ENCODE measurements around the gene SZRD1.

Gene SZRD1

GRCh38 chr1:16367258-16367967 is 371 bp downstream of the SZRD1 start:
- peak; percentile 72 to 84 (median 75) for DNase-seq (ENCODE audit: low read depth in 3 of 3)

- DNase-seq (ENCODE audit: low read depth in 3 of 3) = no peak
These were observed 1.2 kb downstream of the SZRD1 start for GRCh38 chr1:16367968-16368890.

GRCh38 chr1:16369821-16370220 is 2.8 kb downstream of the SZRD1 start:
- no peak for DNase-seq (ENCODE audit: low read depth in 3 of 3)

GRCh38 chr1:16371725-16372124 is 4.7 kb downstream of the SZRD1 start:
- DNase-seq (ENCODE audit: low read depth in 3 of 3) = no peak

- DNase-seq (ENCODE audit: low read depth in 3 of 3) = no peak
These were observed 5.7 kb downstream of the SZRD1 start for GRCh38 chr1:16372535-16373285.

GRCh38 chr1:16374266-16374665 is 7.2 kb downstream of the SZRD1 start:
- DNase-seq (ENCODE audit: low read depth in 3 of 3) = no peak

GRCh38 chr1:16375521-16376340 is 8.7 kb downstream of the SZRD1 start:
- no peak for DNase-seq (ENCODE audit: low read depth in 3 of 3)

- DNase-seq (ENCODE audit: low read depth in 3 of 3) = no peak
These were observed 9.9 kb downstream of the SZRD1 start for GRCh38 chr1:16376971-16377370.

- no peak for DNase-seq (ENCODE audit: low read depth in 3 of 3)
These were observed 11.4 kb downstream of the SZRD1 start for GRCh38 chr1:16378443-16378842.

GRCh38 chr1:16380868-16381267 is 13.8 kb downstream of the SZRD1 start:
- DNase-seq (ENCODE audit: low read depth in 3 of 3) = no peak

- no peak for DNase-seq (ENCODE audit: low read depth in 3 of 3)
These were observed 16.8 kb downstream of the SZRD1 start for GRCh38 chr1:16383888-16384287.

GRCh38 chr1:16385659-16386453 is 18.8 kb downstream of the SZRD1 start:
- DNase-seq (ENCODE audit: low read depth in 3 of 3) = no peak

- DNase-seq (ENCODE audit: low read depth in 3 of 3) = no peak
These were observed 19.5 kb downstream of the SZRD1 start for GRCh38 chr1:16386454-16387113.

- no peak for DNase-seq (ENCODE audit: low read depth in 3 of 3)
These were observed 20.5 kb downstream of the SZRD1 start for GRCh38 chr1:16387201-16388188.

GRCh38 chr1:16391411-16391810 is 24.4 kb downstream of the SZRD1 start:
- no peak for DNase-seq (ENCODE audit: low read depth in 3 of 3)

GRCh38 chr1:16392740-16393569 is 25.9 kb downstream of the SZRD1 start:
- no peak for DNase-seq (ENCODE audit: low read depth in 3 of 3)

GRCh38 chr1:16393570-16394521 is 26.8 kb downstream of the SZRD1 start:
- DNase-seq (ENCODE audit: low read depth in 3 of 3) = no peak

Measured in stimulated activated CD4-positive, alpha-beta T cell treated with anti-CD3 and anti-CD28 coated beads, TNF-alpha, amount 100 ng/mL, for 24 hours (primary cell).